ENCODE results near the gene DHFR. TPM values are rescaled to one million over a fixed set of nuclear protein-coding genes. Genes with fewer than 3 reads are reported as not detected.

The DHFR gene
- total RNA-seq, 1 donor = 29.8 TPM

GRCh38 chr5:80607832-80608231 lies 47.0 kb downstream of the DHFR start:
- TF ChIP-seq CTCF (IDR thresholded peaks at IDR 0.05; ENCODE audit: insufficient read depth, low read depth, low read length) = no peak
- no peak for DNase-seq (ENCODE audit: low read depth)
- H3K4me3 ChIP-seq (ENCODE audit: low read depth, low read length) = no peak overlapping the region

GRCh38 chr5:80607343-80607742 lies 47.4 kb downstream of the DHFR start:
- H3K4me3 ChIP-seq (ENCODE audit: low read depth, low read length) = no peak overlapping the region
- no peak for TF ChIP-seq CTCF (IDR thresholded peaks at IDR 0.05; ENCODE audit: insufficient read depth, low read depth, low read length)
- no peak for DNase-seq (ENCODE audit: low read depth)

GRCh38 chr5:80600943-80601693 lies 53.7 kb downstream of the DHFR start:
- no peak for TF ChIP-seq CTCF (IDR thresholded peaks at IDR 0.05; ENCODE audit: insufficient read depth, low read depth, low read length)
- H3K4me3 ChIP-seq (ENCODE audit: low read depth, low read length) = no peak overlapping the region
- no peak for DNase-seq (ENCODE audit: low read depth)

GRCh38 chr5:80597500-80597899 lies 57.3 kb downstream of the DHFR start:
- H3K4me3 ChIP-seq (ENCODE audit: low read depth, low read length) = no peak overlapping the region
- no peak for TF ChIP-seq CTCF (IDR thresholded peaks at IDR 0.05; ENCODE audit: insufficient read depth, low read depth, low read length)
- no peak for DNase-seq (ENCODE audit: low read depth)

GRCh38 chr5:80594810-80595209 lies 60.0 kb downstream of the DHFR start:
- no peak overlapping the region for H3K4me3 ChIP-seq (ENCODE audit: low read depth, low read length)
- DNase-seq (ENCODE audit: low read depth) = no peak
- TF ChIP-seq CTCF (IDR thresholded peaks at IDR 0.05; ENCODE audit: insufficient read depth, low read depth, low read length) = no peak

GRCh38 chr5:80592761-80593160 lies 62.0 kb downstream of the DHFR start:
- DNase-seq (ENCODE audit: low read depth) = no peak
- no peak overlapping the region for H3K4me3 ChIP-seq (ENCODE audit: low read depth, low read length)
- TF ChIP-seq CTCF (IDR thresholded peaks at IDR 0.05; ENCODE audit: insufficient read depth, low read depth, low read length) = no peak

- no peak overlapping the region for H3K4me3 ChIP-seq (ENCODE audit: low read depth, low read length)
- no peak for DNase-seq (ENCODE audit: low read depth)
- TF ChIP-seq CTCF (IDR thresholded peaks at IDR 0.05; ENCODE audit: insufficient read depth, low read depth, low read length) = no peak
These were observed 62.7 kb downstream of the DHFR start for GRCh38 chr5:80592105-80592504.
